ENCODE results near the gene MBP.

The MBP gene

DNA sequence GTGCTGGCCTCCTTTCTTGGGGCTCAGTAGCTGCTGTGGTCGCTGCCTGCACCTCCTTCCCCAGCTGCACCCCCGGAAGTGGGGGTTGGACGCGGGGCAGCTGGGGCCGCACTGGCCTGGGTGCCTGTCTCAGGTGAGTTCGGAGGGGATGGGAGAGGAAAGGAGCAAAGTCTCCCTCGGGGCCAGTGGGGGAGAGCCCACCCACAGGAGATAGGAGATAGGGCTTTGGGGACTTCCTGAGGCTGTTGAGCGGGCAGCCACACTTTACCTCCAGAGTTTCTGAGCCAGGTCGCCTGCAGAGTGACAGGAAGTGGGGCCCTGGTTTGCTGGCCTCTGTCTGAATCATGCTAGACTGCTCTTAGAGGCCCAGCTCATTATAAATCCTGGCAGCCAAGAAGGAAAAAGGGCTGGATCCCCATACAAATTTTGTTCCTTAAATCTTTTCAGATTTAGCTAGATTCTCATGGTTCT lies 8.1 kb downstream of the MBP start:
- Mint-ChIP-seq H3K36me3 (ENCODE audit: low read depth) (peaks cover 3% of the 10 kb centered on the region), H3K27ac (peak overlapping the region; percentile 2 to 15 (median 10)), H3K4me3 (no peak overlapping the region), H3K9me3 (no peaks in the 10 kb centered on the region), H3K27me3 (ENCODE audit: low read depth) (peaks cover 17% of the 10 kb centered on the region), H3K4me1 (peaks cover 42% of the 10 kb centered on the region)
- TF ChIP-seq, protein P1, sequence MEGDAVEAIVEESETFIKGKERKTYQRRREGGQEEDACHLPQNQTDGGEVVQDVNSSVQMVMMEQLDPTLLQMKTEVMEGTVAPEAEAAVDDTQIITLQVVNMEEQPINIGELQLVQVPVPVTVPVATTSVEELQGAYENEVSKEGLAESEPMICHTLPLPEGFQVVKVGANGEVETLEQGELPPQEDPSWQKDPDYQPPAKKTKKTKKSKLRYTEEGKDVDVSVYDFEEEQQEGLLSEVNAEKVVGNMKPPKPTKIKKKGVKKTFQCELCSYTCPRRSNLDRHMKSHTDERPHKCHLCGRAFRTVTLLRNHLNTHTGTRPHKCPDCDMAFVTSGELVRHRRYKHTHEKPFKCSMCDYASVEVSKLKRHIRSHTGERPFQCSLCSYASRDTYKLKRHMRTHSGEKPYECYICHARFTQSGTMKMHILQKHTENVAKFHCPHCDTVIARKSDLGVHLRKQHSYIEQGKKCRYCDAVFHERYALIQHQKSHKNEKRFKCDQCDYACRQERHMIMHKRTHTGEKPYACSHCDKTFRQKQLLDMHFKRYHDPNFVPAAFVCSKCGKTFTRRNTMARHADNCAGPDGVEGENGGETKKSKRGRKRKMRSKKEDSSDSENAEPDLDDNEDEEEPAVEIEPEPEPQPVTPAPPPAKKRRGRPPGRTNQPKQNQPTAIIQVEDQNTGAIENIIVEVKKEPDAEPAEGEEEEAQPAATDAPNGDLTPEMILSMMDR (IDR thresholded peaks at IDR 0.05; ENCODE audit: unreplicated experiment in 3 of 3): no peak

DNA sequence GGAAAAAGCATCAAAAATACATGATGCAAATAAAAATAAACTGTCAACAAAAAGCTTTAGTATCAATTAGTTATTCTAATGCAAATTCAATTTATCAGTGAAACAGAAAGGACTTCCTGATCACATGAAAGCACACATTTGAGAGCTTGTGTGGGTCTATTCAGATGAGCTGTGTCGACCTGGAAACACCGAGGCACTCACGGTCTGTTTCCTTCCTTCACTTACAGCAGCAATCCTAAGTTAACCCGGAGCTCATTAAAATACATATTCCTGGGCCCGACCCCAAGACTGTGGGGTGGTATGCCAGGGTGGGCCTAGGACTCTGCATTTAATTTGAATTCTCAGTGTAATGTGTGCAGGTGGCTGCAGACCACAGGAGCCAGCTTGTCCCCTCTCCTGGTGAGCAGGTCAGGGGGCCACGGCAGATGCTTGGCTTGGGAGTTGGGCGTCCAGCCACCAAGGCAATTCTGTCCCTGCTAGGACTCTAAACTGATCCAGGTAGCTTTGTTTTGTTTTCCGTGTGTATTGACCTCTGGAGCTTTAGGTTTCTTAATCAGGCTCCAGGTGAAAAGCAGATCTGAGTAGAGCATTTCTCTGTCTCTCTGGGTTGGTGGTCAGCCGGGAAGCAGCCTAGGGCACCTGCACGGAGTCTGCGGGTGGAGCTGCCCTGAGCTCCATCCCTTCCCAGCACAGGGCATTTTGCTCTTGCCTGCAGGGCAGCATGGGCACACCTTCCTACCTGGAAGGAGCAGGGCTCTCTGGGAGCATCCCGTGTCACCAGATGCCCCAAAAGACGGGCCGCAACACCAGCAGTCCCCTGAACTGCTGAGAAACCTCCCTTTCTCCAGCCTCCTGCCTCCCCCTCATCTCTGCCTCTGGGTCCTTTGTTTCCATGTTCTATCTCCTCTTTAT lies 9.0 kb downstream of the MBP start:
- TF ChIP-seq, protein P1 (IDR thresholded peaks at IDR 0.05; ENCODE audit: unreplicated experiment in 3 of 3): no peak
- peaks cover 36% of the 10 kb centered on the region for H3K4me1 Mint-ChIP-seq
- no peaks in the 10 kb centered on the region for H3K9me3 Mint-ChIP-seq
- H3K4me3 Mint-ChIP-seq: no peak overlapping the region
- peaks cover 11% of the 10 kb centered on the region for H3K27me3 Mint-ChIP-seq (ENCODE audit: low read depth)
- no peaks in the 10 kb centered on the region for H3K36me3 Mint-ChIP-seq (ENCODE audit: low read depth)
- H3K27ac Mint-ChIP-seq: no peak overlapping the region

DNA sequence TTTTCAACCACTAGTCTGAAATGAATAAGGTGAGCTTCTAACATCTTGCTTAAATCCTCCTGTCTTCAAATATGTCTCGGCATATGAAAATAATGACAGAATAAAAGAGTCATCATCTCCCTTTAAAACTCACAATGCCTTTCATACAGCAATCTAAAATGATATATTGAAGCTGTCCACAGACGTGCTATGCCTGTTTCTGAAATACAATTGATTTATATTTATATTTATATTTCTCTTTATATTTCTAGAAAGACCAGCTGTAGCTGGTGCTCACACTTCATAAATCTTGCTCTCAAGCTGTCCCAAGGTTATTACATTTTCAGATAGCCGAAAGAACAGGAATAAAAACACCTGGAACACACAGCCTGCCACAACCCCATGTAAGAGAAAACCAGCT lies 11.1 kb downstream of the MBP start:
- TF ChIP-seq, protein P1 (IDR thresholded peaks at IDR 0.05; ENCODE audit: unreplicated experiment in 3 of 3): no peak
- Mint-ChIP-seq H3K36me3 (ENCODE audit: low read depth) (no peaks in the 10 kb centered on the region), H3K27me3 (ENCODE audit: low read depth) (peaks cover 4% of the 10 kb centered on the region), H3K9me3 (no peaks in the 10 kb centered on the region), H3K27ac (peak overlapping the region in 2 of 3 experiments; percentile 53 to 62), H3K4me3 (no peak overlapping the region), H3K4me1 (peaks cover 30% of the 10 kb centered on the region)

DNA sequence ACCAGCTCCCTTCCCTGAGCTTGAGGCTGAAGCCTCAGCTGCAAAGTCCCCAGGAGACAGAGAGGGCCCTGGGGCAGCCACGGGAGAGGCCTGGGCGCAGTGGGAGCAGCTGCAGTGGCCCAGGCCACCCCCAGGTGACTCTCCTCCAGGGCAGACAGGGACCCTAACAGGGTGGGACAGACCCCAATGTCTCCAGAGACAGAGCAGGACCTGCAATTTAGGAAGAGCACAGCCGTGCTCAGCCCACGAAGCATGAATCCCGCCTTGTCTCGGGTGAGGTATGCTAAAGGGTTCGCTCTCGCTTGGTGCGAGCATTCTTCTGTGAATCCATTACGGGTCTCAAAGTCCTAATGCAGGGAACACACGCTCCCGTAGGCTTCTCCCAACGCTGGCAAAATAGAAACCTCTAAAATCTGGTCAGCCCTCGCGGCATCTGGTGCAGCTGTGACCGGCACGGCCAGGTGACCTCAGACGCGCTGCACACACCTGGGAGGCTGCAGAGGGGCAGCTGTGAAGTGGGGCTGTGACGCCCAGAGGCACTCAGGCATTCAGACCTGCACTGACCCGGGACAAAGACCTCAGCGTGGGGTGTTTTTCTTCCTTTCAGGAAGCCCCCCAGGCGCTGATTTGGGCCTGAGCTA lies 12.6 kb downstream of the MBP start:
- Mint-ChIP-seq H3K36me3 (ENCODE audit: low read depth) (no peaks in the 10 kb centered on the region), H3K4me3 (no peak overlapping the region)

DNA sequence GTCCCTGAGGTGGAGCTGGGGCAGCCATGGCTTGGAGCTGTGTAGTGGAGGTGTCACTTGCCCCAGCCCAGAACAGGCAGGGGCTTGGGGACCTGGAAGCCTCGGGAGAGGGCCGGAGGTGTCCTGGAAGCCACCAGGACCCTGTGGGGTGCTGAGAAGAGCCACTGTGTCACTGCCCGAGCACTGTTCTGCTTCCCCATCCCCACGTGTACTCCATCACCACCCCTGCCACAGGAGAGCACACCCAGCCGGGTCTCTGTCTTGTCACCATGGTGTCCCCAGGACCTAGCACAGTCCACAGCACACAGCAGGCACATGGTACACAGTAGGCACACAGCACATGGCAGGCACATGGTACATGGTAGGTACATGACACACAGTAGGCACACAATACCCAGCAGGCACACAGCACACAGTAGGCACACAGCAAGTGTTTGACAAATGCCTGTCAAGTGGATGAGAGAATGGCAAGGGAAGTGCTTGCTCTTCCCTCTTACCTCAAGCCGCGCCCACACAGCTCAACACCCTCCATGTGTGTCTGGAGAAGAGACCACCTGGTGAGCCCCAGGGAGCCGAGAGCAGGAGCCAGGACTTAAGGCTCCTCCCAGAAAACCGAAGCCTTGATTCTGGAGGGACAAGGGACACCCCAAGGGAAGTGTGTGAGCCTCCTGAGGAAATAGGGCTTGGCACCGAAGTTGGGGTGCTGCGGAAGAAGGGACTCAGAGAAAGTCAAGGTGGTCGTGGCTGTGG lies 13.3 kb downstream of the MBP start:
- TF ChIP-seq, protein P1 (IDR thresholded peaks at IDR 0.05; ENCODE audit: unreplicated experiment in 3 of 3): no peak
- H3K4me1 Mint-ChIP-seq: peaks cover 21% of the 10 kb centered on the region
- H3K27me3 Mint-ChIP-seq (ENCODE audit: low read depth): peaks cover 3% of the 10 kb centered on the region
- no peak overlapping the region for H3K27ac Mint-ChIP-seq
- no peak overlapping the region for H3K4me3 Mint-ChIP-seq
- no peaks in the 10 kb centered on the region for H3K9me3 Mint-ChIP-seq
- H3K36me3 Mint-ChIP-seq (ENCODE audit: low read depth): no peaks in the 10 kb centered on the region

More for the DNA sequence above, 12.6 kb downstream of the MBP start:
- peaks cover 3% of the 10 kb centered on the region for H3K27me3 Mint-ChIP-seq (ENCODE audit: low read depth)
- peak overlapping the region in 1 of 3 experiments; percentile 15 for H3K27ac Mint-ChIP-seq
- H3K9me3 Mint-ChIP-seq: no peaks in the 10 kb centered on the region
- peaks cover 23% of the 10 kb centered on the region for H3K4me1 Mint-ChIP-seq
- TF ChIP-seq, protein P1 (IDR thresholded peaks at IDR 0.05; ENCODE audit: unreplicated experiment in 3 of 3): no peak

Measured in nephron (organoid).